Esophagus squamous epithelium (tissue), 4 donors: ENCODE measurements around the gene NEDD1.

Source experiments
- CTCF ChIP-seq, 6 experiments: fragments of 450-650 bp in 4 of 6; fragments of 200-600 bp in 2 of 6; sonication (generic) in 2 of 6; IDR thresholded peaks; one replicate each; pipeline ENCODE4 v1.5.1; 2016 to 2019; ENCODE audit warnings: antibody characterized with exemption in 6 of 6, mild to moderate bottlenecking in 4 of 6, moderate library complexity in 4 of 6
- POLR2A ChIP-seq, 4 donors: fragments of 450-650 bp; IDR thresholded peaks; one replicate each; pipeline ENCODE4 v1.6.1; 2017; ENCODE audit warnings: antibody characterized with exemption in 4 of 4, mild to moderate bottlenecking in 4 of 4, moderate library complexity in 3 of 4

DNA sequence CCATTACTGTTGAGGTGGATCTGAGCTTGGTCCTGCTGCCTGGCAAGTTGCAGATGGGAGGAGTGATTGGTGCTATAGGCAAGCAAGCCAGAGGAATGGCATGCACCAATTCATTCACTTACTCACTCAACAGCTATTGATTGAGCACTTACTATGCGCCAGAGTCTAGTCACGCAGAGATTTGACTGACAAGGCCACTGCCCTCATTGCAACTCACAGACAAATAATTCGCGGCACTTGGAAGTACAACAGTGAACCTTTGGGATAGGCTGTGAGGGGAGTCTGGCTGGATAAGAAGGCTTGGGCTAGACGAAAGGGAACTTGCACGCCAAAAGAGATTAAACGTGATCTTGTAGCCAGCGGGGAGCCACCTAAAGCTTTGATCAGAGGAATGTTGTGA lies 96.2 kb downstream of the NEDD1 start:
- TF ChIP-seq CTCF (IDR thresholded peaks at IDR 0.05), result no peak
- no peak for TF ChIP-seq POLR2A (IDR thresholded peaks at IDR 0.05)
